DOHH2 (cell line): ENCODE results near the gene SNX13.

ENCODE experiments used
- H3F3A ChIP-seq: fragments of 200-600 bp; sonication (generic), shearing (Covaris generic); 2 replicates; pipeline ENCODE4 v1.6.0; 2016; ENCODE audit warnings: antibody characterized with exemption, mild to moderate bottlenecking; ENCODE audit not compliant: control insufficient read depth, insufficient read depth
- H3K27ac ChIP-seq: fragments of 200-600 bp; sonication (generic); 2 replicates; pipeline ENCODE4 v1.5.1; 2014; ENCODE audit warnings: low read depth, mild to moderate bottlenecking, low read length, moderate library complexity
- H3K27me3 ChIP-seq: fragments of 200-600 bp; sonication (generic); 2 replicates; pipeline ENCODE4 v1.6.1; 2014; ENCODE audit warnings: mild to moderate bottlenecking, low read length, mixed read lengths; ENCODE audit not compliant: control insufficient read depth
- H3K36me3 ChIP-seq: fragments of 200-600 bp; sonication (generic); 2 replicates; pipeline ENCODE4 v1.6.1; 2014; ENCODE audit warnings: mild to moderate bottlenecking, low read length, moderate library complexity, mixed read lengths; ENCODE audit not compliant: control insufficient read depth
- H3K4me1 ChIP-seq: fragments of 200-600 bp; sonication (generic); 2 replicates; pipeline ENCODE4 v1.6.1; 2014; ENCODE audit warnings: mild to moderate bottlenecking, low read length, mixed read lengths; ENCODE audit not compliant: control insufficient read depth
- H3K4me2 ChIP-seq: fragments of 200-600 bp; sonication (generic); 2 replicates; pipeline ENCODE4 v1.6.0; 2014; ENCODE audit warnings: mild to moderate bottlenecking, low read length, moderate library complexity
- H3K4me3 ChIP-seq: fragments of 200-600 bp; sonication (generic); 2 replicates; pipeline ENCODE4 v1.5.1; 2014; ENCODE audit warnings: mild to moderate bottlenecking, low read length, mixed read lengths
- H3K79me2 ChIP-seq: fragments of 200-600 bp; sonication (generic); 2 replicates; pipeline ENCODE4 v1.6.1; 2014; ENCODE audit warnings: mild to moderate bottlenecking, low read length, mixed read lengths; ENCODE audit not compliant: control insufficient read depth
- H3K9me2 ChIP-seq: fragments of 200-600 bp; sonication (generic); replicated peaks from 2 replicates; pipeline ENCODE4 v1.6.1; 2014; ENCODE audit warnings: mild to moderate bottlenecking, low read length, mixed read lengths; ENCODE audit not compliant: control insufficient read depth
- H3K9me3 ChIP-seq: fragments of 200-600 bp; sonication (generic); 2 replicates; pipeline ENCODE4 v1.6.1; 2014; ENCODE audit warnings: antibody characterized with exemption, low read length, mixed read lengths; ENCODE audit not compliant: control insufficient read depth, insufficient read depth
- H4K20me1 ChIP-seq: fragments of 200-600 bp; sonication (generic); 2 replicates; pipeline ENCODE4 v1.6.0; 2014; ENCODE audit warnings: low read depth, mild to moderate bottlenecking, antibody characterized with exemption, low read length, moderate library complexity; ENCODE audit not compliant: control insufficient read depth, insufficient read depth
- CTCF ChIP-seq: fragments of 200-600 bp; sonication (generic); IDR thresholded peaks from one replicate; pipeline ENCODE4 v1.5.1; 2014; ENCODE audit warnings: antibody characterized with exemption, mild to moderate bottlenecking, low read depth, low read length; ENCODE audit not compliant: poor library complexity, severe bottlenecking
- EZH2phosphoT487 ChIP-seq: fragments of 200-600 bp; sonication (generic); IDR thresholded peaks from 2 replicates; pipeline ENCODE4 v1.6.1; 2017; ENCODE audit warnings: borderline replicate concordance, mild to moderate bottlenecking, antibody characterized with exemption, low read length, moderate library complexity, mixed read lengths

The SNX13 gene

GRCh38 chr7:17907014-17907413 is 33.3 kb downstream of the SNX13 start:
- TF ChIP-seq CTCF (no peak), EZH2phosphoT487 (no peak)
- no peak overlapping the region for H3K4me2 ChIP-seq
- H3K27me3 ChIP-seq, result no peaks in the 10 kb centered on the region
- no peaks in the 10 kb centered on the region for H3K9me2 ChIP-seq
- H3K36me3 ChIP-seq, result peaks cover 6% of the 10 kb centered on the region; the same call in 1 of the 2 replicates
- peaks cover 97% of the 10 kb centered on the region for H3K79me2 ChIP-seq
- no peaks in the 10 kb centered on the region for H3F3A ChIP-seq
- H3K9me3 ChIP-seq, result no peaks in the 10 kb centered on the region
- H3K4me3 ChIP-seq, result no peak overlapping the region
- no peak overlapping the region for H3K27ac ChIP-seq
- no peaks in the 10 kb centered on the region for H3K4me1 ChIP-seq
- 0 out of 2 replicates have a peak, but pooled peaks cover 5% of the 10 kb centered on the region for H4K20me1 ChIP-seq

GRCh38 chr7:17903337-17903736 is 37.0 kb downstream of the SNX13 start:
- H3K9me2 ChIP-seq, result no peaks in the 10 kb centered on the region
- no peaks in the 10 kb centered on the region for H3K4me1 ChIP-seq
- no peak overlapping the region for H3K4me2 ChIP-seq
- TF ChIP-seq CTCF (no peak), EZH2phosphoT487 (no peak)
- H4K20me1 ChIP-seq, result 0 out of 2 replicates have a peak, but pooled peaks cover 4% of the 10 kb centered on the region
- no peak overlapping the region for H3K27ac ChIP-seq
- no peak overlapping the region for H3K4me3 ChIP-seq
- peaks cover 84% of the 10 kb centered on the region for H3K79me2 ChIP-seq
- 0 out of 2 replicates have a peak, but pooled peaks cover 6% of the 10 kb centered on the region for H3K36me3 ChIP-seq
- no peaks in the 10 kb centered on the region for H3K9me3 ChIP-seq
- H3K27me3 ChIP-seq, result no peaks in the 10 kb centered on the region
- no peaks in the 10 kb centered on the region for H3F3A ChIP-seq

GRCh38 chr7:17902599-17902998 is 37.7 kb downstream of the SNX13 start:
- Histone ChIP-seq H3K4me2 (no peak overlapping the region), H4K20me1 (peaks cover 3% of the 10 kb centered on the region; the same call in 1 of the 2 replicates), H3F3A (no peaks in the 10 kb centered on the region), H3K27me3 (no peaks in the 10 kb centered on the region), H3K9me3 (no peaks in the 10 kb centered on the region), H3K4me1 (no peaks in the 10 kb centered on the region), H3K79me2 (peaks cover 76% of the 10 kb centered on the region), H3K9me2 (no peaks in the 10 kb centered on the region), H3K27ac (no peak overlapping the region), H3K36me3 (0 out of 2 replicates have a peak, but pooled peaks cover 6% of the 10 kb centered on the region), H3K4me3 (no peak overlapping the region)
- no peak for TF ChIP-seq EZH2phosphoT487
- no peak for TF ChIP-seq CTCF

- H3K27ac ChIP-seq, result no peak overlapping the region
- no peaks in the 10 kb centered on the region for H3F3A ChIP-seq
- peaks cover 59% of the 10 kb centered on the region for H3K79me2 ChIP-seq
Observed at GRCh38 chr7:17900464-17900863, 39.8 kb downstream of the SNX13 start.

More at GRCh38 chr7:17900464-17900863, 39.8 kb downstream of the SNX13 start:
- Histone ChIP-seq H3K36me3 (peaks cover 13% of the 10 kb centered on the region), H3K9me2 (no peaks in the 10 kb centered on the region), H3K4me2 (no peak overlapping the region), H3K4me1 (no peaks in the 10 kb centered on the region), H3K9me3 (no peaks in the 10 kb centered on the region), H4K20me1 (peaks cover 3% of the 10 kb centered on the region; the same call in 1 of the 2 replicates), H3K27me3 (no peaks in the 10 kb centered on the region), H3K4me3 (no peak overlapping the region)
- no peak for TF ChIP-seq CTCF
- TF ChIP-seq EZH2phosphoT487, result no peak
